Measurements from ENCODE around the gene DCUN1D4.
"Not testable (repeated sequence)": the region's sequence is repeated elsewhere in the genome, so short reads cannot be mapped to it uniquely, and the experiment has no call there.

DCUN1D4 gene

GRCh38 chr4:51884606-51885005 lies 41.7 kb downstream of the DCUN1D4 start:
- no peak for DNase-seq (ENCODE audit: low read depth)
- TF ChIP-seq, protein P1, sequence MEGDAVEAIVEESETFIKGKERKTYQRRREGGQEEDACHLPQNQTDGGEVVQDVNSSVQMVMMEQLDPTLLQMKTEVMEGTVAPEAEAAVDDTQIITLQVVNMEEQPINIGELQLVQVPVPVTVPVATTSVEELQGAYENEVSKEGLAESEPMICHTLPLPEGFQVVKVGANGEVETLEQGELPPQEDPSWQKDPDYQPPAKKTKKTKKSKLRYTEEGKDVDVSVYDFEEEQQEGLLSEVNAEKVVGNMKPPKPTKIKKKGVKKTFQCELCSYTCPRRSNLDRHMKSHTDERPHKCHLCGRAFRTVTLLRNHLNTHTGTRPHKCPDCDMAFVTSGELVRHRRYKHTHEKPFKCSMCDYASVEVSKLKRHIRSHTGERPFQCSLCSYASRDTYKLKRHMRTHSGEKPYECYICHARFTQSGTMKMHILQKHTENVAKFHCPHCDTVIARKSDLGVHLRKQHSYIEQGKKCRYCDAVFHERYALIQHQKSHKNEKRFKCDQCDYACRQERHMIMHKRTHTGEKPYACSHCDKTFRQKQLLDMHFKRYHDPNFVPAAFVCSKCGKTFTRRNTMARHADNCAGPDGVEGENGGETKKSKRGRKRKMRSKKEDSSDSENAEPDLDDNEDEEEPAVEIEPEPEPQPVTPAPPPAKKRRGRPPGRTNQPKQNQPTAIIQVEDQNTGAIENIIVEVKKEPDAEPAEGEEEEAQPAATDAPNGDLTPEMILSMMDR (IDR thresholded peaks at IDR 0.05; ENCODE audit: control insufficient read depth, insufficient read depth, low read depth, low read length, missing control alignments) = no peak
- H3K4me3 ChIP-seq (ENCODE audit: control insufficient read depth, low read depth, low read length) = no peak overlapping the region

DNA sequence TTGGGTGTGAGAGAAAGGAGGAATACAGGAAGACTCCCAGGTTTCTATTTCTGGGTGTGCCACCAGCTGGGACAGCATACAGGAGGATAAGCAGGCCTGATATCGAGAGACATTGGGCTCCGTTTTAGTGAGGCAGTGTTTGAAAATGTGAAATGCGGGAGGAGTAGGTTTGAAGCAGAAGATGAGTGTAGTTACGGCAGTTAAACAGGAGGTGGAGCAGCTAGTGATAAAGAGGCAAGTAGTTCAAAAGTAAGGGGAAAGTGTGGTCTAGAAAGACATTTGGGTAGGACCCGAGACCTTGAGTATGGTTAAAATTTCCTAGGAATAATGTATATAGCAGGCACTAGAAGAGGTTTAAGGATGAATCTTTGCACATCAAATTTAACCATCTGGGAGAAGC lies 42.4 kb downstream of the DCUN1D4 start:
- no peak for DNase-seq (ENCODE audit: low read depth)
- TF ChIP-seq, protein P1 (IDR thresholded peaks at IDR 0.05; ENCODE audit: control insufficient read depth, insufficient read depth, low read depth, low read length, missing control alignments) = peak; percentile 43
- H3K4me3 ChIP-seq (ENCODE audit: control insufficient read depth, low read depth, low read length) = no peak overlapping the region

GRCh38 chr4:51890760-51891159 lies 47.8 kb downstream of the DCUN1D4 start:
- no peak for DNase-seq (ENCODE audit: low read depth)
- TF ChIP-seq, protein P1 (IDR thresholded peaks at IDR 0.05; ENCODE audit: control insufficient read depth, insufficient read depth, low read depth, low read length, missing control alignments) = no peak

GRCh38 chr4:51893402-51893801 lies 50.4 kb downstream of the DCUN1D4 start:
- not testable (repeated sequence) for DNase-seq (ENCODE audit: low read depth)

More at GRCh38 chr4:51890760-51891159, 47.8 kb downstream of the DCUN1D4 start:
- H3K4me3 ChIP-seq (ENCODE audit: control insufficient read depth, low read depth, low read length) = no peak overlapping the region

DNA sequence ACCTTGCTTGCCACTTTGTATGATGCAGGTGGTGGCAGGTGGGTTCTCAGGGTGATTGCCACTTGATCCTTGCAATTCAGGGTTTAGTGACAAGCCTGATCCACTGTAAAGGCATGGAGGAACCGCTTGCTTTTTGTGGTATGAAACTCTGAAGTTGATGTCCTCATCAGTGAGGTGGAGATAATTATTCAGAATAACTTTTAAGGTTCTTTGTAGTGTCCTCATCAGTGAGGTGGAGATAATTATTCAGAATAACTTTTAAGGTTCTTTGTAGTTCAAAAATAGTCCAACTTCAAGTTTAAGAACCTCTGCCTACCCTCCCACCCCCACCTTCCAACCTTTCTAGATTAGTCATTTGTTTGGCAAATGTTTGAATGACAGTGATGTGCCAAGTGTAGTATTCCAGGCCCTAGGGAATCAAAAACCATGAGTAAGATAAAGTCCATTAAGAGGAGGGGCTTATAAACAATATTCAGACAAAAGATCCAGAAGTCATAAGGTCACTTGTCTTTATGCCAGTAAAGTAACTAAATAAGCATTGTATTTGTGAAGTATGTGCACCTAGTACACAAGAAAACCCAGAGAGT lies 51.2 kb downstream of the DCUN1D4 start:
- H3K4me3 ChIP-seq (ENCODE audit: control insufficient read depth, low read depth, low read length) = no peak overlapping the region
- TF ChIP-seq, protein P1 (IDR thresholded peaks at IDR 0.05; ENCODE audit: control insufficient read depth, insufficient read depth, low read depth, low read length, missing control alignments) = no peak
- no peak for DNase-seq (ENCODE audit: low read depth)

More at GRCh38 chr4:51893402-51893801, 50.4 kb downstream of the DCUN1D4 start:
- H3K4me3 ChIP-seq (ENCODE audit: control insufficient read depth, low read depth, low read length) = not testable (repeated sequence)

GRCh38 chr4:51895158-51895557 lies 52.2 kb downstream of the DCUN1D4 start:
- no peak overlapping the region for H3K4me3 ChIP-seq (ENCODE audit: control insufficient read depth, low read depth, low read length)
- TF ChIP-seq, protein P1 (IDR thresholded peaks at IDR 0.05; ENCODE audit: control insufficient read depth, insufficient read depth, low read depth, low read length, missing control alignments) = no peak
- no peak for DNase-seq (ENCODE audit: low read depth)

DNA sequence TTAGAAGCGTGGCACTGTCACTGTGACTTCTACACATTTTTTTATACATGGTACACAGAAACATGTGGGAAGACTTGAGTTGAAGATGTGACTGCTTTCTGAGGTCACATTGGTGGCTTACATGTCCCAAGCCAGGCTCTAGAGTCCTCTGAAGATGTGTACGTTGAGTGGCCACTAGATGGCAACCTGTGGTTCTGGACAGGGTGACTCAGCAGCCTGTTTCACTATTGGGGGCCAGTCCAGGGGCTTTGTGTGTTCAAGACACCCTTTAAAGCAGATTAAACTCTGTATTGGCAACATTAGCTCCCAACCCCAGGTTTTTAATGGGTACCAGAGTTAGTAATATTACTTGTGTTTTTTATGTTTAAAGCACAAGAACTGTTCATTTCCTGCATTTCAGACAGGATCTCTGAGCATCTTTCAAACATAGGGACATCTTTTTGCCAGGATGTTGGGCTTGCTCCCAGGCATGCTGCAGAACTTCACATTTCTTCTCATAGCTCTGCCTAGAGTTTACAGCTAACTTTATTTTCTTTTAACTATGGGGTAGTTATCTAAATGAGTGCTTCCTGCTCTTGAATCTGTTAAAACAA lies 53.0 kb downstream of the DCUN1D4 start:
- H3K4me3 ChIP-seq (ENCODE audit: control insufficient read depth, low read depth, low read length) = no peak overlapping the region
- TF ChIP-seq, protein P1 (IDR thresholded peaks at IDR 0.05; ENCODE audit: control insufficient read depth, insufficient read depth, low read depth, low read length, missing control alignments) = peak; percentile 86
- DNase-seq (ENCODE audit: low read depth) = peak; percentile 18

Measured in AG09309 (cell line).